Neutrophil (primary cell): ENCODE measurements around the gene CT45A8.
"Not testable (repeated sequence)": the region's sequence is repeated elsewhere in the genome, so short reads cannot be mapped to it uniquely, and the experiment has no call there.

Experiments used
- H3K27ac ChIP-seq: fragments of 200-600 bp; sonication (generic); 2 replicates; pipeline ENCODE4 v1.5.1; 2016; ENCODE audit warnings: mild to moderate bottlenecking, moderate library complexity
- H3K27me3 ChIP-seq: fragments of 200-600 bp; sonication (generic); 2 replicates; pipeline ENCODE4 v1.6.0; 2016; ENCODE audit warnings: mild to moderate bottlenecking
- H3K36me3 ChIP-seq: fragments of 200-600 bp; sonication (generic); 2 replicates; pipeline ENCODE4 v1.5.1; 2017
- H3K4me1 ChIP-seq, 2 experiments: fragments of 200-600 bp in 1 of 2; sonication (generic) in 1 of 2; 1 replicate in 1 of 2; 2 replicates in 1 of 2; pipeline versions ENCODE4 v1.5.1 to v1.6.1; 2013 to 2016; ENCODE audit warnings: low read depth in 1 of 2, low read length in 1 of 2, mild to moderate bottlenecking in 1 of 2, moderate library complexity in 1 of 2; ENCODE audit not compliant: control insufficient read depth in 1 of 2, insufficient read depth in 1 of 2
- H3K4me3 ChIP-seq, 2 experiments: fragments of 200-600 bp in 1 of 2; sonication (generic) in 1 of 2; 1 replicate in 1 of 2; 2 replicates in 1 of 2; pipeline ENCODE4 v1.5.1; 2013 to 2016; ENCODE audit warnings: low read depth in 1 of 2, low read length in 1 of 2, mild to moderate bottlenecking in 1 of 2, moderate library complexity in 1 of 2
- H3K9me3 ChIP-seq: fragments of 200-600 bp; sonication (generic); 2 replicates; pipeline ENCODE4 v1.5.1; 2016
- TF ChIP-seq, protein P1 (sequence below): fragments of 200-600 bp; sonication (generic); IDR thresholded peaks from 2 replicates; pipeline ENCODE4 v1.5.1; 2016; ENCODE audit warnings: antibody characterized with exemption

Gene CT45A8, protein sequence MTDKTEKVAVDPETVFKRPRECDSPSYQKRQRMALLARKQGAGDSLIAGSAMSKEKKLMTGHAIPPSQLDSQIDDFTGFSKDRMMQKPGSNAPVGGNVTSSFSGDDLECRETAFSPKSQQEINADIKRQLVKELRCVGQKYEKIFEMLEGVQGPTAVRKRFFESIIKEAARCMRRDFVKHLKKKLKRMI

DNA sequence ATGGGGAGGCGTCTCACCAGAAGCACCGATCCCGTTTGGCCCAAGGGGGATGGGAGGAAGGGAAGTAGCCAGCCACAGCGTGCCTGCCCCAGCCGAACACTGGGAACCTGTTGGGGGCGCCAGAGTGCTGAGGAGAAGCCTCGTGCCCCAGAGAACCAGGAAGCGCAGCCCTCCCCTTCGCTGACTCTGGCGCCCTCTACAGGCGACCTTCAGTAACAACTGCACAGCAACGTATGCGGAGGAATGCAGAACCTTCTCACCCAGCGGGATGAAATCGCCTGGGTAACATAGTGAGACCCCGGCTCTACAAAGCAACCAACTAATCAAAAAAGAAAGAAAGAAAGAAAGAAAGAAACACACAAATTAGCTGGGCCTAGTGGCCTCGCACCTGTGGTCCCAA is at the start of gene CT45A8:
Gene CT45A8 (minus strand): TSS at position 101 of the 400 bp plus-strand sequence. CDS start 3,755 bp downstream, outside the sequence.
- not testable (repeated sequence) for H3K27ac ChIP-seq, H3K27me3 ChIP-seq, H3K4me1 ChIP-seq, H3K36me3 ChIP-seq, H3K4me3 ChIP-seq, H3K9me3 ChIP-seq

DNA sequence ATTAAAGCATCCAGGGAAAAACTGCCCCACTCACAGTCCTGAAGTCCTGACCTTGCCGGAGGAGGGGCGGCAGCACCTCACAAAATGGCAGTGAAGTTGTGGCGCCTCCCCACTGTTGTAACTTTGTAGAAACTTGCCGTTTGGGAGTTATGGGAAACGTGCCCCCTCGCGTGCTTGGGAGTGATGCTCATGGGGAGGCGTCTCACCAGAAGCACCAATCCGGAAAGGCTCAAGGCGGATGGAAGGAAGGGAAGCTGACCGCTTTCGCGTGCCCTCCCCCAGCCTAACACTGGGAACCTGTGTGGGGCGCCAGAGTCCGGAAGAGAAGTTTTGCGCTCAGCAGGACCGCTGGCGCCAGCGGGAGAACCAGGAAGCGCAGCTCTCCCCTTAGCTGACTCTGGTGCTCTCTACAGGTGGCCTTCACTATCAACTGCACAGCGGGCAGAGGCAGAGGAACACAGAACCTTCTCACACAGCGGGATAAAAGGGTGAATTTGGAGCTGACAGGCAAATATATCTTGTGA is 39.0 kb upstream of the CT45A8 start, which contains the start of the genes CT45A10 and SAGE1:
Gene CT45A10 (minus strand): TSS at position 151 of the 524 bp plus-strand sequence. CDS start 8,100 bp downstream, outside the sequence.
Gene SAGE1 (plus strand): TSS at position 423 of the 524 bp plus-strand sequence. CDS start 2,527 bp downstream, outside the sequence.
- TF ChIP-seq, protein P1, sequence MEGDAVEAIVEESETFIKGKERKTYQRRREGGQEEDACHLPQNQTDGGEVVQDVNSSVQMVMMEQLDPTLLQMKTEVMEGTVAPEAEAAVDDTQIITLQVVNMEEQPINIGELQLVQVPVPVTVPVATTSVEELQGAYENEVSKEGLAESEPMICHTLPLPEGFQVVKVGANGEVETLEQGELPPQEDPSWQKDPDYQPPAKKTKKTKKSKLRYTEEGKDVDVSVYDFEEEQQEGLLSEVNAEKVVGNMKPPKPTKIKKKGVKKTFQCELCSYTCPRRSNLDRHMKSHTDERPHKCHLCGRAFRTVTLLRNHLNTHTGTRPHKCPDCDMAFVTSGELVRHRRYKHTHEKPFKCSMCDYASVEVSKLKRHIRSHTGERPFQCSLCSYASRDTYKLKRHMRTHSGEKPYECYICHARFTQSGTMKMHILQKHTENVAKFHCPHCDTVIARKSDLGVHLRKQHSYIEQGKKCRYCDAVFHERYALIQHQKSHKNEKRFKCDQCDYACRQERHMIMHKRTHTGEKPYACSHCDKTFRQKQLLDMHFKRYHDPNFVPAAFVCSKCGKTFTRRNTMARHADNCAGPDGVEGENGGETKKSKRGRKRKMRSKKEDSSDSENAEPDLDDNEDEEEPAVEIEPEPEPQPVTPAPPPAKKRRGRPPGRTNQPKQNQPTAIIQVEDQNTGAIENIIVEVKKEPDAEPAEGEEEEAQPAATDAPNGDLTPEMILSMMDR = no peak
- H3K36me3 ChIP-seq = no peaks in the 10 kb centered on the region
- H3K4me3 ChIP-seq = no peak within 1 kb of the TSS
- no peaks in the 10 kb centered on the region for H3K27me3 ChIP-seq
- H3K4me1 ChIP-seq = no peaks in the 10 kb centered on the region
- H3K9me3 ChIP-seq = no peaks in the 10 kb centered on the region
- no peak within 1 kb of the TSS for H3K27ac ChIP-seq

DNA sequence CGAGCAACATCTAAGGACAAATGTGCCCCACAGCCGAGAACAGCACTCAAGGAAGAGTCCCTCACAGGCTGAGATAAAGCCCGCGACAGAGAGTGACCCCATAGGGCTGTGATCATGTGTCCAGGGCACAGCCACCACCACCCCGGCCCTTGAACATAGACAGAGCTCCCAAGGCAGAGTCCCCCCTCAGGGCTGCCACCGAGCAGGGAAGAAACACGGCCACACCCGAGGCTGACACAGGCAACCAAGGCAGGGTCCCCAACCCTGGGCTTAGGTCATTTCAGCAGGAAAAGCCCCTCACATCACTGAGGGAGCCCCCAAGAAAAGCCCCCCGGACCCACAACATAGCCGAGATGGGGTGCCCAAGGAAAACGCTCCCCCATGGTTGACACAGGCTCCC is 38.4 kb upstream of the CT45A8 start:
- H3K36me3 ChIP-seq = no peaks in the 10 kb centered on the region
- TF ChIP-seq, protein P1 = no peak
- H3K4me1 ChIP-seq = no peaks in the 10 kb centered on the region
- no peak overlapping the region for H3K27ac ChIP-seq
- no peaks in the 10 kb centered on the region for H3K27me3 ChIP-seq
- H3K4me3 ChIP-seq = no peak overlapping the region
- no peaks in the 10 kb centered on the region for H3K9me3 ChIP-seq

DNA sequence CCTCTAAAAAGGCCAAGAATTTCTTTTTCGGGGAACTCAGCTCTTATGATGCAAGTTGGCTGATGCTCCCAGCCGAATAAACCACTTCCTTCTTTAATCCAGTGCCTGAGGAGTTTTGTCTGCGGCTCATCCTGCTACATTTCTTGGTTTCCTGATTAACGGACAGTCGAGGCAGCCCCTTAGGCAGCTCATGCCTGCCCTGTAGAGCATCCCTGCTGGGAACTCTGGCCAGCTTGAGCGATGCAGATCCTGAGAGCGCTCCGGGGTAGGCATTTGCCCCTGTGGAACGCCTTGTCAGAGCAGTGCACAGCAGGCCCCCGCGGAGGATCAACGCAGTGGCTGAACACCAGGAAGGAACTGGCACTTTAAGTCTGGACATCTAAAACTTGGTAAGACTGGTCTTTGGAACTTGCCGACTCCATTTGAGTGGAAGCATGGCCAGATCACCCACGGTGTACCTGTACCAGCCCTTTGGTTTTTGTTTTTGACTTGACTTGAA is 35.8 kb upstream of the CT45A8 start:
- Histone ChIP-seq H3K27me3 (no peaks in the 10 kb centered on the region), H3K4me3 (no peak overlapping the region), H3K27ac (no peak overlapping the region), H3K9me3 (no peaks in the 10 kb centered on the region), H3K4me1 (no peaks in the 10 kb centered on the region), H3K36me3 (no peaks in the 10 kb centered on the region)
- TF ChIP-seq, protein P1 = no peak

DNA sequence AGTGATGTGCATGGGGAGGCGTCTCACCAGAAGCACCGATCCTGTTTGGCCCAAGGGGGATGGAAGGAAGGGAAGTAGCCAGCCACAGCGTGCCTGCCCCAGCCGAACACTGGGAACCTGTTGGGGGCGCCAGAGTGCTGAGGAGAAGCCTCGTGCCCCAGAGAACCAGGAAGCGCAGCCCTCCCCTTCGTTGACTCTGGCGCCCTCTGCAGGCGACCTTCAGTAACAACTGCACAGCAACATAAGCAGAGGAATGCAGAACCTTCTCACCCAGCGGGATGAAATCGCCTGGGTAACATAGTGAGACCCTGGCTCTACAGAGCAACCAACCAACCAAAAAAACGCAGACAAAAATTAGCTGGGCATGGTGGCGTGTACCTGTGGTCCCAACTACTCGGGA is 34.6 kb upstream of the CT45A8 start:
- H3K27me3 ChIP-seq, H3K4me3 ChIP-seq, H3K4me1 ChIP-seq: not testable (repeated sequence)

DNA sequence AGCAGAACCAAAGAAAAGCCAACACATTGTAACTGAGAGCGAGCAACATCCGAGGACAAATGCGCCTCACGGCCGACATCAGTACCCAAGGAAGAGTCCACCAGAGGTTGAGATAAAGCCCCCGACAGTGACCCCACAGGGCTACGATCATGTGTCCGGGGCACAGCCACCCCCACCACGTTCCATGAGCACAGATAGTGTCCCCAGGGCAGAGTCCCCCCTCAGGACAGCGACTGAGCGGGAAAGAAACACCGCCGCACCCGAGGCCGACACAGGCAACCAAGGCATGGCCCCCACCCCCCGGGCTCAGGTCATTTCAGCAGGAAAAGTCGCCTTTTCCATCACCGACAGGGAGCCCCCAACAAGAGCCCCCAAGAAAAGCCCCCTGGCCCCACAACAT is 33.9 kb upstream of the CT45A8 start:
- not testable (repeated sequence) for H3K27ac ChIP-seq, H3K4me3 ChIP-seq, H3K4me1 ChIP-seq, H3K9me3 ChIP-seq, H3K27me3 ChIP-seq, H3K36me3 ChIP-seq

More for the DNA sequence above, 34.6 kb upstream of the CT45A8 start:
- not testable (repeated sequence) for H3K27ac ChIP-seq, H3K36me3 ChIP-seq, H3K9me3 ChIP-seq

DNA sequence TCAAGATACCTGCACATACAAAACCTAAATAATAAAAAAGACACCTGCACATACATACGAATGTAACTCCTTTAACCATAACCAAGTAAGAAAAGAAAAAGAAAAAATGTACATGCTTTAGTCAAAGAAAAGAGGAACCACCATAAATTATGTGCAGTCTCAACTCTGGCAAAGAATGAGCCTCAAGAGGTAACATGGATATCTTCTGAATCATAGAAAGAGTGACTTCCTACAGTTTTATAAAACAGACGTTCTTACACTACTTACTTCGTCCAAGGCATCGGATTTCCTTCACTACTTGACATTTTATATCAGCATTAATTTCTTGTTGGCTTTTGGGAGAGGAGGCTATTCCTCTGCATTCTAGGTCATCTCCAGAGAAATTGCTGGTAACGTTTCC is 28.4 kb upstream of the CT45A8 start:
- not testable (repeated sequence) for H3K27me3 ChIP-seq, H3K27ac ChIP-seq, H3K36me3 ChIP-seq, H3K4me3 ChIP-seq, H3K4me1 ChIP-seq, H3K9me3 ChIP-seq

DNA sequence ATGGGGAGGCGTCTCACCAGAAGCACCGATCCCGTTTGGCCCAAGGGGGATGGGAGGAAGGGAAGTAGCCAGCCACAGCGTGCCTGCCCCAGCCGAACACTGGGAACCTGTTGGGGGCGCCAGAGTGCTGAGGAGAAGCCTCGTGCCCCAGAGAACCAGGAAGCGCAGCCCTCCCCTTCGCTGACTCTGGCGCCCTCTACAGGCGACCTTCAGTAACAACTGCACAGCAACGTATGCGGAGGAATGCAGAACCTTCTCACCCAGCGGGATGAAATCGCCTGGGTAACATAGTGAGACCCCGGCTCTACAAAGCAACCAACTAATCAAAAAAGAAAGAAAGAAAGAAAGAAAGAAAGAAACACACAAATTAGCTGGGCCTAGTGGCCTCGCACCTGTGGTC is 17.4 kb upstream of the CT45A8 start, which contains the start of gene CT45A9:
Gene CT45A9 (minus strand): TSS at position 101 of the 400 bp plus-strand sequence. CDS start 3,751 bp downstream, outside the sequence.
- H3K4me3 ChIP-seq, H3K9me3 ChIP-seq, H3K36me3 ChIP-seq, H3K4me1 ChIP-seq, H3K27ac ChIP-seq, H3K27me3 ChIP-seq: not testable (repeated sequence)

DNA sequence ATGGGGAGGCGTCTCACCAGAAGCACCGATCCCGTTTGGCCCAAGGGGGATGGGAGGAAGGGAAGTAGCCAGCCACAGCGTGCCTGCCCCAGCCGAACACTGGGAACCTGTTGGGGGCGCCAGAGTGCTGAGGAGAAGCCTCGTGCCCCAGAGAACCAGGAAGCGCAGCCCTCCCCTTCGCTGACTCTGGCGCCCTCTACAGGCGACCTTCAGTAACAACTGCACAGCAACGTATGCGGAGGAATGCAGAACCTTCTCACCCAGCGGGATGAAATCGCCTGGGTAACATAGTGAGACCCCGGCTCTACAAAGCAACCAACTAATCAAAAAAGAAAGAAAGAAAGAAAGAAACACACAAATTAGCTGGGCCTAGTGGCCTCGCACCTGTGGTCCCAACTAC is 17.2 kb downstream of the CT45A8 start, which contains the start of gene CT45A7:
Gene CT45A7 (minus strand): TSS at position 101 of the 400 bp plus-strand sequence. CDS start 3,747 bp downstream, outside the sequence.
- not testable (repeated sequence) for H3K4me1 ChIP-seq, H3K27ac ChIP-seq, H3K36me3 ChIP-seq, H3K4me3 ChIP-seq, H3K9me3 ChIP-seq, H3K27me3 ChIP-seq

DNA sequence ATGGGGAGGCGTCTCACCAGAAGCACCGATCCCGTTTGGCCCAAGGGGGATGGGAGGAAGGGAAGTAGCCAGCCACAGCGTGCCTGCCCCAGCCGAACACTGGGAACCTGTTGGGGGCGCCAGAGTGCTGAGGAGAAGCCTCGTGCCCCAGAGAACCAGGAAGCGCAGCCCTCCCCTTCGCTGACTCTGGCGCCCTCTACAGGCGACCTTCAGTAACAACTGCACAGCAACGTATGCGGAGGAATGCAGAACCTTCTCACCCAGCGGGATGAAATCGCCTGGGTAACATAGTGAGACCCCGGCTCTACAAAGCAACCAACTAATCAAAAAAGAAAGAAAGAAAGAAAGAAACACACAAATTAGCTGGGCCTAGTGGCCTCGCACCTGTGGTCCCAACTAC is 34.4 kb downstream of the CT45A8 start, which contains the start of gene CT45A2:
Gene CT45A2 (minus strand): TSS at position 101 of the 400 bp plus-strand sequence. CDS start 3,747 bp downstream, outside the sequence.
- not testable (repeated sequence) for H3K27ac ChIP-seq, H3K9me3 ChIP-seq, H3K4me1 ChIP-seq, H3K27me3 ChIP-seq, H3K36me3 ChIP-seq, H3K4me3 ChIP-seq

DNA sequence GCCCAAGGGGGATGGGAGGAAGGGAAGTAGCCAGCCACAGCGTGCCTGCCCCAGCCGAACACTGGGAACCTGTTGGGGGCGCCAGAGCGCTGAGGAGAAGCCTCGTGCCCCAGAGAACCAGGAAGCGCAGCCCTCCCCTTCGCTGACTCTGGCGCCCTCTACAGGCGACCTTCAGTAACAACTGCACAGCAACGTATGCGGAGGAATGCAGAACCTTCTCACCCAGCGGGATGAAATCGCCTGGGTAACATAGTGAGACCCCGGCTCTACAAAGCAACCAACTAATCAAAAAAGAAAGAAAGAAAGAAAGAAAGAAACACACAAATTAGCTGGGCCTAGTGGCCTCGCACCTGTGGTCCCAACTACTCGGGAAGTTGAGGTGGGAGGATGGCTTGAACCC is 51.7 kb downstream of the CT45A8 start, which contains the start of gene CT45A6:
Gene CT45A6 (minus strand): TSS at position 101 of the 400 bp plus-strand sequence. CDS start 3,794 bp downstream, outside the sequence.
- not testable (repeated sequence) for H3K27me3 ChIP-seq, H3K27ac ChIP-seq, H3K9me3 ChIP-seq, H3K4me3 ChIP-seq, H3K36me3 ChIP-seq, H3K4me1 ChIP-seq
